ENCODE results near the gene XRN2. TPM values are rescaled to one million over a fixed set of nuclear protein-coding genes. Genes with fewer than 3 reads are reported as not detected.
"Not testable (repeated sequence)": the region's sequence is repeated elsewhere in the genome, so short reads cannot be mapped to it uniquely, and the experiment has no call there.

XRN2 gene
- total RNA-seq, 4 donors from 2014 or later, result 31.9 to 50.9 (median 37.3) TPM

DNA sequence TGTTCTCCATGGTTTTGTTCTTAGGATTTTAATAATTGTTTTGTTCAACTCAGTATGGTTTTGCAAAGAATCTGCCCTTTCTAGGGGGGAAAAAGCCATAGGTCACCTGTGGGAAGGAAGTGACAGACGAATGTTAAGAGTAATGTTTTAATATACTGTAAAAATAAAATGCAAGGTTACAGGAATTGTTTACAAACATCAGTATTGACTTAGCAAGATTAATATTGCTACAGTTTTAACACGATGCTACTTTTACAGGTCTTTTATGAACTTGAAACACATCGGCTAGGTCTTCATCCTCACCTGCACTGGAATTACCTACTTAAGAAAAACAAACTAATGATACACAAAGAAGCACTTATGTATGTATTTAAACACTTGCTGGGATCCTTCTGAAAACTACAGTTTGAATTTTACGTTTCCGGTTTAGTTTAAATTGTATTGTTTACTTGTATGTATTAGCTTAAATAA lies 95.9 kb downstream of the XRN2 start:
- 34 to 45% methylated on average over 5 of the region's 5 CpGs for WGBS, 2 donors
- no peak for DNase-seq (ENCODE audit: low spot score in 2 of 2)
- no peak for TF ChIP-seq POLR2A (IDR thresholded peaks at IDR 0.05)
- TF ChIP-seq, protein P1, sequence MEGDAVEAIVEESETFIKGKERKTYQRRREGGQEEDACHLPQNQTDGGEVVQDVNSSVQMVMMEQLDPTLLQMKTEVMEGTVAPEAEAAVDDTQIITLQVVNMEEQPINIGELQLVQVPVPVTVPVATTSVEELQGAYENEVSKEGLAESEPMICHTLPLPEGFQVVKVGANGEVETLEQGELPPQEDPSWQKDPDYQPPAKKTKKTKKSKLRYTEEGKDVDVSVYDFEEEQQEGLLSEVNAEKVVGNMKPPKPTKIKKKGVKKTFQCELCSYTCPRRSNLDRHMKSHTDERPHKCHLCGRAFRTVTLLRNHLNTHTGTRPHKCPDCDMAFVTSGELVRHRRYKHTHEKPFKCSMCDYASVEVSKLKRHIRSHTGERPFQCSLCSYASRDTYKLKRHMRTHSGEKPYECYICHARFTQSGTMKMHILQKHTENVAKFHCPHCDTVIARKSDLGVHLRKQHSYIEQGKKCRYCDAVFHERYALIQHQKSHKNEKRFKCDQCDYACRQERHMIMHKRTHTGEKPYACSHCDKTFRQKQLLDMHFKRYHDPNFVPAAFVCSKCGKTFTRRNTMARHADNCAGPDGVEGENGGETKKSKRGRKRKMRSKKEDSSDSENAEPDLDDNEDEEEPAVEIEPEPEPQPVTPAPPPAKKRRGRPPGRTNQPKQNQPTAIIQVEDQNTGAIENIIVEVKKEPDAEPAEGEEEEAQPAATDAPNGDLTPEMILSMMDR (IDR thresholded peaks at IDR 0.05), result no peak
- intact Hi-C loops (cut with DNase I; ENCODE audit: low total_unique reads), result no loop called here
- H3K4me3 ChIP-seq (ENCODE audit: low read depth, poor library complexity, severe bottlenecking), result no peak overlapping the region

DNA sequence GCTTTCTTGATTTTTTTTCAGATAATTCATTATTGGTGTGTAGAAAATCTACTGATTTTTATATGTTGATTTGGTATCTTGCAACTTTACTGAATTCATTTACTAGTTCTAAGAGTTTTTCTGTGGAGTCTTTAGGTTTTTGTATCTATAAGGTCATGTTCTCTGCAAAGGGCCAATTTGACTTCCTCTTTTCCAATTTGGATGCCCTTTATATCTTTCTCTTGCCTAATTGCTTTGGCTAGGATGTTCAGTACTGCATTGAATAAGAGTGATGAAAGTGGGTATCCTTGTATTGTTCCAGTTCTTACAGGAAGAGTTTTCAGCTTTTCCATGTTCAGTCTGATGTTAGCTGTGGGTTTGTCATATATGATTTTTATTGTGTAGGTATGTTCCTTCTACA lies 108.6 kb downstream of the XRN2 start:
- intact Hi-C loops (cut with DNase I; ENCODE audit: low total_unique reads), result no loop called here
- DNase-seq (ENCODE audit: low spot score in 2 of 2), result no peak
- no peak for TF ChIP-seq POLR2A (IDR thresholded peaks at IDR 0.05)
- TF ChIP-seq, protein P1 (IDR thresholded peaks at IDR 0.05), result no peak
- no peak overlapping the region for H3K4me3 ChIP-seq (ENCODE audit: low read depth, poor library complexity, severe bottlenecking)

DNA sequence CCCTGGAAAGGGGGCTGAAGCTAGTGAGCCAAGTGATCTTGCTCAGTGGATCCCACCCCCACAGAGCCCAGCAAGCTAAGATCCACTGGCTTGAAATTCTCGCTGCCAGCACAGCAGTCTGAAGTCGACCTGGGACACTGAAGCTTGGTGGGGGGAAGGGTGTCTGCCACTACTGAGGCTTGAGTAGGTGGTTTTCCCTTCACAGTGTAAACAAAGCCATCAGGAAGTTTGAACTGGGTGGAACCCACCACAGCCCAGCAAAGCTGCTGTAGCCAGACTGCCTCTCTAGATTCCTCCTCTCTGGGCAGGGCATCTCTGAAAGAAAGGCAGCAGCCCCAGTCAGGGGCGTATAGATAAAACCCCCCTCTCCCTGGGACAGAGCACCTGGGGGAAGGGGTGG lies 110.9 kb downstream of the XRN2 start:
- H3K4me3 ChIP-seq (ENCODE audit: low read depth, poor library complexity, severe bottlenecking); intact Hi-C loops (cut with DNase I; ENCODE audit: low total_unique reads); DNase-seq (ENCODE audit: low spot score in 2 of 2): not testable (repeated sequence)
- 45 to 56% methylated on average over 2 to 3 of the region's 3 CpGs for WGBS, 2 donors

DNA sequence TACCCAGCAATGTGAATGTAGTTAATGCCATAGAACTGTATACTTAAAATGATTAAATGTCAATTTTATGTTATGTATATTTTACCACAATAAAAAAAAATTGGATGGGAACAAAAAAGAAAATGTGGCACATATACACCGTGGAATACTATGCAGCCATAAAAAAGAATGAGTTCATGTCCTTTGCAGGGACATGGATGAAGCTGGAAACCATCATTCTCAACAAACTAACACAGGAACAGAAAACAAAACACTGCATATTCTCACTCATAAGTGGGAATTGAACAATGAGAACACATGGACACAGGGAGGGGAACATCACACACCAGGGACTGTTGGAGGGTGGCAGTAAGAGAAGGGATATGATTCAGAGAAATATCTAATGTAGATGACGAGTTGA lies 116.0 kb downstream of the XRN2 start:
- intact Hi-C loops (cut with DNase I; ENCODE audit: low total_unique reads); DNase-seq (ENCODE audit: low spot score in 2 of 2); H3K4me3 ChIP-seq (ENCODE audit: low read depth, poor library complexity, severe bottlenecking): not testable (repeated sequence)
- 67 to 79% methylated on average over 2 of the region's 2 CpGs for WGBS, 2 donors

DNA sequence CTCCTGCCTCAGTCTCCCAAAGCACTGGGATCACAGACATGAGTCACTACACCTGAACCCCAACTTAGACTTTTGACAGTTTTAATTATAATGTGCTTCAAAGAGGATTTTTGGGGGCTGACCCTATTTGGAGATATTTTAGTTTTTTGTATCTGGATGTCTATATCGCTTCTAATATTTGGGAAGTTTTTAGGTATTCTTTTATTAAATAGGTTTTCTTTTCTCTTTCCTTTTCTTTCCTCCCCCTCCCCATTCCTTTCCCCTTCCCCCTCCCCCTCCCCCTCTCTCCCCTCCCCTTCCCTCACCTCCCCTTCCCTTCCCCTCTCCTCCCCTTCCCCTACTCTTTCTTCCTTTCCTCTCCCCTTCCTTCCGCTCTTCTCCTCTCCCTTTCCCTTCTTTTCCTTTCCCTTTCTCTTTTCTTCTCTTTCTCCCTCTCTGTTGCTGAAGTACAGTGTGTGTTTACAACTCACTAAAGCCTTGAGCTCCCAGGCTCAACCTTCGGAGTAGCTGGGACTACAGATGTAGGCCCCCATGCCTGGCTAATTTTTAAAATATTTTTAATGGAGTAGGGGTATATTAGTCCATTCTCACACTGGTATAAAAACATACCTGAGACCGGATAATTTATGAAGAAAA lies 118.6 kb downstream of the XRN2 start:
- no peak overlapping the region for H3K4me3 ChIP-seq (ENCODE audit: low read depth, poor library complexity, severe bottlenecking)
- no peak for DNase-seq (ENCODE audit: low spot score in 2 of 2)
- intact Hi-C loops (cut with DNase I; ENCODE audit: low total_unique reads), result no loop called here
- WGBS, 2 donors, result 88% methylated on average over 4 of the region's 4 CpGs
- TF ChIP-seq, protein P1 (IDR thresholded peaks at IDR 0.05), result no peak
- TF ChIP-seq POLR2A (IDR thresholded peaks at IDR 0.05), result no peak

DNA sequence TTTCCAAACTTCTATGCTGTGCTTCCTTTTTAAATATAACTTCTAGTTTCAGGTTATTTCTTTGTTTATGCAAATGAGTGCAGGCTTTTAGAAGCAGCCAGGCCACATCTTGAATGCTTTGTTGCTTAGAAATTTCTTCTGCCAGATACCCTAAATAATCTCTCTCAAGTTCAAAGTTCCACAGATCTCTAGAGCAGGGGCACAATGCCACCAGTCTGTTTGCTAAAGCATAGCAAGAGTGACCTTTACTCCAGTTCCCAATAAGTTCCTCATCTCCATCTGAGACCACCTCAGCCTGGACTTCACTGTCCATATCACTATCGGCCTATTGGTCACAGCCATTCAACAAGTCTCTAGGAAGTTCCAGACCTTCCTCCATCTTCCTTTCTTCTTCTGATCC lies 120.6 kb downstream of the XRN2 start:
- 92 to 100% methylated on average over 1 of the region's 1 CpG for WGBS, 2 donors
- DNase-seq (ENCODE audit: low spot score in 2 of 2); intact Hi-C loops (cut with DNase I; ENCODE audit: low total_unique reads); H3K4me3 ChIP-seq (ENCODE audit: low read depth, poor library complexity, severe bottlenecking): not testable (repeated sequence)

DNA sequence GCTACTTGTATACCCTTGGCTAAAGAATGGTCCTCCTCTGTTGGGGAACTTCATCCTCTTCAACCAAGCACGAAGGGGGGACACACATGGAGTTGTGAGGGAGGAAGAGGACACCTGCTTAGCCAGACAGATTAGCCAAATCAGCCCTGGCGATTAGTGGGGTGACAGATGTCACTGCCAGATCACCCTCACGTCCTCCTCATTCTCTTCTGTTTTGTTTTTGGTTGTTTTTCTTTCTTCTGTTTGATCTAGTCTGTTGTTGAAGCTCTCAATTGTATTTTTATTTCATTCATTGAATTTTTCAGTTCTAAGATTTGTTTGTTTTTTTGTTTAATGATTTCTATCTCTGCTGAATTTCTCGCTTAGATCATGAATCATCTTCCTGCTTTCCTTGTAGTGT lies 121.7 kb downstream of the XRN2 start:
- WGBS, 2 donors, result 66 to 77% methylated on average over 4 of the region's 4 CpGs
- TF ChIP-seq, protein P1 (IDR thresholded peaks at IDR 0.05), result no peak
- no peak for TF ChIP-seq POLR2A (IDR thresholded peaks at IDR 0.05)
- intact Hi-C loops (cut with DNase I; ENCODE audit: low total_unique reads), result no loop called here
- DNase-seq (ENCODE audit: low spot score in 2 of 2), result no peak
- H3K4me3 ChIP-seq (ENCODE audit: low read depth, poor library complexity, severe bottlenecking), result no peak overlapping the region

Data from lower leg skin (tissue), 4 donors.